ENCODE measurements around the gene AADAC. TPM values are rescaled to one million over a fixed set of nuclear protein-coding genes. Genes with fewer than 3 reads are reported as not detected.
"Not testable (repeated sequence)": the region's sequence is repeated elsewhere in the genome, so short reads cannot be mapped to it uniquely, and the experiment has no call there.

Gene AADAC
- not detected for total RNA-seq

GRCh38 chr3:151813799-151814198, at the start of gene AADAC:
AADAC (plus strand) TSS chr3:151814116; CDS start chr3:151814163, 47 bp downstream.
- DNase-seq, result no peak

- DNase-seq, result not testable (repeated sequence)
Measured at GRCh38 chr3:151764699-151765098, 49.2 kb upstream of the AADAC start.

- no peak for DNase-seq
Measured at GRCh38 chr3:151765685-151766084, 48.2 kb upstream of the AADAC start.

- DNase-seq, result no peak
Measured at GRCh38 chr3:151766454-151766853, 47.5 kb upstream of the AADAC start.

- no peak for DNase-seq
Measured at GRCh38 chr3:151768393-151768930, 45.5 kb upstream of the AADAC start.

- no peak for DNase-seq
Measured at GRCh38 chr3:151769175-151769574, 44.7 kb upstream of the AADAC start.

- DNase-seq, result no peak
Measured at GRCh38 chr3:151770956-151771355, 43.0 kb upstream of the AADAC start.

- DNase-seq, result no peak
Measured at GRCh38 chr3:151772825-151773480, 41.0 kb upstream of the AADAC start.

GRCh38 chr3:151774235-151774634, 39.7 kb upstream of the AADAC start:
- no peak for DNase-seq

GRCh38 chr3:151774910-151775309, 39.0 kb upstream of the AADAC start:
- DNase-seq, result no peak

GRCh38 chr3:151775314-151776258, 38.3 kb upstream of the AADAC start:
- DNase-seq, result no peak

GRCh38 chr3:151776259-151776740, 37.6 kb upstream of the AADAC start:
- no peak for DNase-seq

GRCh38 chr3:151777880-151778279, 36.0 kb upstream of the AADAC start:
- DNase-seq, result no peak

GRCh38 chr3:151787626-151788025, 26.3 kb upstream of the AADAC start:
- DNase-seq, result no peak

GRCh38 chr3:151788401-151788800, 25.5 kb upstream of the AADAC start:
- no peak for DNase-seq

- no peak for DNase-seq
Measured at GRCh38 chr3:151789853-151790463, 24.0 kb upstream of the AADAC start.

GRCh38 chr3:151790763-151791162, 23.2 kb upstream of the AADAC start:
- not testable (repeated sequence) for DNase-seq

GRCh38 chr3:151792411-151792810, 21.5 kb upstream of the AADAC start:
- no peak for DNase-seq

GRCh38 chr3:151793636-151794035, 20.3 kb upstream of the AADAC start:
- no peak for DNase-seq

- no peak for DNase-seq
Measured at GRCh38 chr3:151794080-151794479, 19.8 kb upstream of the AADAC start.

GRCh38 chr3:151795276-151795675, 18.6 kb upstream of the AADAC start:
- no peak for DNase-seq

GRCh38 chr3:151796105-151796680, 17.7 kb upstream of the AADAC start:
- no peak for DNase-seq
